SIG-M5 treated with dmso at 0.1 percent for 504 hours (cell line): ENCODE measurements around the gene FRMD4B.
"Not testable (repeated sequence)": the region's sequence is repeated elsewhere in the genome, so short reads cannot be mapped to it uniquely, and the experiment has no call there.

Source experiments
- DNase-seq: peaks from one replicate; lab custom pipeline; 2025; ENCODE audit not compliant: unreplicated experiment; lab: John Stamatoyannopoulos, UW

Gene FRMD4B

GRCh38 chr3:69290006-69290405 is 95.9 kb downstream of the FRMD4B start:
- DNase-seq, result no peak

GRCh38 chr3:69288161-69288895 is 97.6 kb downstream of the FRMD4B start:
- DNase-seq, result no peak

GRCh38 chr3:69283913-69284611 is 101.8 kb downstream of the FRMD4B start:
- DNase-seq, result no peak

GRCh38 chr3:69283496-69283895 is 102.4 kb downstream of the FRMD4B start:
- DNase-seq, result no peak

- no peak for DNase-seq
Measured at GRCh38 chr3:69282181-69282580, 103.7 kb downstream of the FRMD4B start.

GRCh38 chr3:69277403-69277802 is 108.5 kb downstream of the FRMD4B start:
- not testable (repeated sequence) for DNase-seq

- DNase-seq, result no peak
Measured at GRCh38 chr3:69276884-69277283, 109.0 kb downstream of the FRMD4B start.

GRCh38 chr3:69276191-69276590 is 109.7 kb downstream of the FRMD4B start:
- not testable (repeated sequence) for DNase-seq

- no peak for DNase-seq
Measured at GRCh38 chr3:69273896-69274295, 112.0 kb downstream of the FRMD4B start.

- DNase-seq, result no peak
Measured at GRCh38 chr3:69272556-69272955, 113.3 kb downstream of the FRMD4B start.

- no peak for DNase-seq
Measured at GRCh38 chr3:69271098-69271497, 114.8 kb downstream of the FRMD4B start.

GRCh38 chr3:69266585-69266984 is 119.3 kb downstream of the FRMD4B start:
- DNase-seq, result no peak

- DNase-seq, result not testable (repeated sequence)
Measured at GRCh38 chr3:69266071-69266470, 119.8 kb downstream of the FRMD4B start.

GRCh38 chr3:69260843-69261405 is 125.0 kb downstream of the FRMD4B start:
- DNase-seq, result not testable (repeated sequence)

- no peak for DNase-seq
Measured at GRCh38 chr3:69260216-69260787, 125.6 kb downstream of the FRMD4B start.

GRCh38 chr3:69259125-69259524 is 126.8 kb downstream of the FRMD4B start:
- DNase-seq, result no peak

- DNase-seq, result no peak
Measured at GRCh38 chr3:69255928-69256327, 130.0 kb downstream of the FRMD4B start.

GRCh38 chr3:69254351-69254750 is 131.5 kb downstream of the FRMD4B start:
- DNase-seq, result no peak

- DNase-seq, result no peak
Measured at GRCh38 chr3:69252631-69253030, 133.3 kb downstream of the FRMD4B start.

GRCh38 chr3:69252141-69252540 is 133.7 kb downstream of the FRMD4B start:
- no peak for DNase-seq

GRCh38 chr3:69251078-69251805 is 134.6 kb downstream of the FRMD4B start:
- DNase-seq, result no peak
